CD8-positive, alpha-beta memory T cell (primary cell): ENCODE measurements around the gene CREB5. TPM values are rescaled to one million over a fixed set of nuclear protein-coding genes. Genes with fewer than 3 reads are reported as not detected.

ENCODE experiments used
- CTCF ChIA-PET: fragments of 350-600 bp; sonication (Branson Sonifier 250); formaldehyde crosslinking; loops from one replicate; lab custom pipeline; 2021; ENCODE audit warnings: antibody characterized with exemption; lab: Charles Lee
- POLR2A ChIA-PET: fragments of 350-600 bp; sonication (Branson Sonifier 250); formaldehyde crosslinking; loops from one replicate; lab custom pipeline; 2021; ENCODE audit warnings: antibody characterized with exemption; lab: Charles Lee
- DNase-seq, 5 donors: peaks; one replicate each; pipeline versions ENCODE4 v3.0.0 to v3.0.0-alpha.2; 2020 to 2022; ENCODE audit warnings: mixed read lengths in 1 of 5
- H3K27ac ChIP-seq: one replicate; pipeline ENCODE4 v1.7.0; 2013; ENCODE audit warnings: low read depth, mild to moderate bottlenecking, low read length, moderate library complexity
- H3K27me3 ChIP-seq: 2 replicates; pipeline ENCODE4 v1.7.0; 2013; ENCODE audit warnings: low read length, mild to moderate bottlenecking; ENCODE audit not compliant: insufficient read depth, poor library complexity, severe bottlenecking
- H3K36me3 ChIP-seq: 2 replicates; pipeline ENCODE4 v1.7.0; 2013; ENCODE audit warnings: mild to moderate bottlenecking, low read length, moderate library complexity; ENCODE audit not compliant: insufficient read depth
- H3K4me1 ChIP-seq: 2 replicates; pipeline ENCODE4 v1.7.0; 2013; ENCODE audit warnings: mild to moderate bottlenecking, low read length, moderate library complexity; ENCODE audit not compliant: insufficient read depth
- H3K4me3 ChIP-seq: 2 replicates; pipeline ENCODE4 v1.7.0; 2013; ENCODE audit warnings: mild to moderate bottlenecking, low read length
- H3K9me3 ChIP-seq: 2 replicates; pipeline ENCODE4 v1.7.0; 2013; ENCODE audit warnings: mild to moderate bottlenecking, low read length
- H3K27ac Mint-ChIP-seq, 8 donors: one replicate each; pipeline ENCODE4 v1.8.0; 2020 to 2021; ENCODE audit warnings: mixed read lengths in 8 of 8, mild to moderate bottlenecking in 6 of 8, inconsistent platforms in 3 of 8, moderate library complexity in 3 of 8
- H3K27me3 Mint-ChIP-seq, 2 donors: one replicate each; pipeline ENCODE4 v1.8.0; 2020 to 2021; ENCODE audit warnings: mixed read lengths in 2 of 2, mild to moderate bottlenecking in 1 of 2, moderate library complexity in 1 of 2
- H3K36me3 Mint-ChIP-seq, 3 donors: one replicate each; pipeline ENCODE4 v1.8.0; 2020 to 2021; ENCODE audit warnings: mixed read lengths in 3 of 3, inconsistent platforms in 1 of 3, mild to moderate bottlenecking in 1 of 3
- H3K4me1 Mint-ChIP-seq, 3 donors: one replicate each; pipeline ENCODE4 v1.8.0; 2020 to 2021; ENCODE audit warnings: mixed read lengths in 3 of 3, inconsistent platforms in 1 of 3, mild to moderate bottlenecking in 1 of 3
- H3K4me3 Mint-ChIP-seq, 7 donors: one replicate each; pipeline ENCODE4 v1.8.0; 2020 to 2021; ENCODE audit warnings: mixed read lengths in 7 of 7, mild to moderate bottlenecking in 6 of 7, moderate library complexity in 4 of 7, inconsistent platforms in 2 of 7
- H3K9me3 Mint-ChIP-seq, 5 donors: one replicate each; pipeline ENCODE4 v1.8.0; 2020 to 2022; ENCODE audit warnings: mixed read lengths in 5 of 5, mild to moderate bottlenecking in 3 of 5, moderate library complexity in 2 of 5, inconsistent platforms in 1 of 5
- polyA plus RNA-seq: library from polyadenylated mRNA; unstranded; fragments of 300-500 nt; fragmentation: Illumina TruSeq; gene quantifications from one replicate; pipeline ENCODE4 v1.2.3, GENCODE V29; 2021
- total RNA-seq, 2 experiments: library from RNA; stranded (reverse); gene quantifications; one replicate each; pipeline ENCODE4 v1.2.3, GENCODE V29; 2021

CREB5 gene
- total and polyA plus RNA-seq, 3 experiments from 2014 or later: not detected

- CTCF ChIA-PET: no interaction called here
Measured at GRCh38 chr7:28802450-28802849, 390.1 kb downstream of the CREB5 start.

DNA sequence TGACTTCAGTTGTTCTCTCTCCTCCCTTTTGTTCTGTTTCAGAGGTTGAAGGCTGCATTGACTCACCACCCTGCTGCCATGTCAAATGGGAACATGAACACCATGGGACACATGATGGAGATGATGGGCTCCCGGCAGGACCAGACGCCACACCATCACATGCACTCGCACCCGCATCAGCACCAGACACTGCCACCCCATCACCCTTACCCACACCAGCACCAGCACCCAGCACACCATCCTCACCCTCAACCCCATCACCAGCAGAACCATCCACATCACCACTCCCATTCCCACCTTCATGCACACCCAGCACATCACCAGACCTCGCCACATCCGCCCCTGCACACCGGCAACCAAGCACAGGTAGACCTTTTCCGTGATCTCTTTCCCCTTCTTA is 391.8 kb downstream of the CREB5 start:
- H3K36me3 Mint-ChIP-seq: peaks cover 0 to 2% (median 0%) of the 10 kb centered on the region in 3 donors
- CTCF ChIA-PET: no interaction called here
- Histone ChIP-seq H3K36me3 (no peaks in the 10 kb centered on the region), H3K9me3 (no peaks in the 10 kb centered on the region), H3K27ac (no peak overlapping the region), H3K27me3 (no peaks in the 10 kb centered on the region), H3K4me1 (no peaks in the 10 kb centered on the region), H3K4me3 (no peak overlapping the region)
- peaks cover 0 to 3% (median 0%) of the 10 kb centered on the region in 5 donors for H3K9me3 Mint-ChIP-seq
- H3K27ac Mint-ChIP-seq: no peak overlapping the region
- no peaks in the 10 kb centered on the region for H3K4me1 Mint-ChIP-seq
- no peak overlapping the region for H3K4me3 Mint-ChIP-seq
- no peak for DNase-seq
- POLR2A ChIA-PET: no interaction called here
- H3K27me3 Mint-ChIP-seq: no peaks in the 10 kb centered on the region

More at GRCh38 chr7:28802450-28802849, 390.1 kb downstream of the CREB5 start:
- Mint-ChIP-seq H3K9me3 (peaks cover 0 to 3% (median 0%) of the 10 kb centered on the region in 5 donors), H3K36me3 (peaks cover 0 to 2% (median 0%) of the 10 kb centered on the region in 3 donors), H3K4me1 (no peaks in the 10 kb centered on the region), H3K27ac (no peak overlapping the region), H3K27me3 (no peaks in the 10 kb centered on the region), H3K4me3 (no peak overlapping the region)
- no peak overlapping the region for H3K4me3 ChIP-seq
- POLR2A ChIA-PET: no interaction called here
- no peaks in the 10 kb centered on the region for H3K36me3 ChIP-seq
- no peaks in the 10 kb centered on the region for H3K27me3 ChIP-seq
- DNase-seq: no peak
- no peak overlapping the region for H3K27ac ChIP-seq
- no peaks in the 10 kb centered on the region for H3K4me1 ChIP-seq
- no peaks in the 10 kb centered on the region for H3K9me3 ChIP-seq

DNA sequence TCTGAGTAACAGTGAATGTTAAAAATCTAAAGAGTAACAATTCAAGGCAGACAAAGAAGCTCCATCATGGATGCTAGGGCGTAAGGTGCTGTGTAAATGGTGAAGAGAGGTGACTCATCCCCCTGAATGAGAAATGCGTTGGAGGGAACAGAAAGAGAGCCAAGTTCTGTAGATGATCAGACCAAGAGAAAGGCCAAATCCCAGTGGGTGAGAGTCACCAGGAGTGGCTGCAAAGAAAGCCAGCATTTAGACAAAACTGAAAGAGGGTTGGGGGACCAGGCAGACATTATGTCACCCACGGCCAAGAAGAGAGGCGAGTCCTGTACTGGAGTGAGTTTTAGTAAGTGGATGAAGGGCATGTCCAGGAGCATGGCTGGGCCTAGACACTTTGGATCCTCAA is 392.7 kb downstream of the CREB5 start:
- Histone ChIP-seq H3K36me3 (no peaks in the 10 kb centered on the region), H3K4me3 (no peak overlapping the region), H3K4me1 (no peaks in the 10 kb centered on the region), H3K9me3 (no peaks in the 10 kb centered on the region), H3K27ac (no peak overlapping the region), H3K27me3 (no peaks in the 10 kb centered on the region)
- Mint-ChIP-seq H3K36me3 (peaks cover 0 to 2% (median 0%) of the 10 kb centered on the region in 3 donors), H3K27me3 (no peaks in the 10 kb centered on the region), H3K4me3 (no peak overlapping the region), H3K9me3 (peaks cover 0 to 3% (median 0%) of the 10 kb centered on the region in 5 donors), H3K4me1 (no peaks in the 10 kb centered on the region), H3K27ac (no peak overlapping the region)
- ChIA-PET POLR2A (no interaction called here), CTCF (no interaction called here)
- DNase-seq: no peak

DNA sequence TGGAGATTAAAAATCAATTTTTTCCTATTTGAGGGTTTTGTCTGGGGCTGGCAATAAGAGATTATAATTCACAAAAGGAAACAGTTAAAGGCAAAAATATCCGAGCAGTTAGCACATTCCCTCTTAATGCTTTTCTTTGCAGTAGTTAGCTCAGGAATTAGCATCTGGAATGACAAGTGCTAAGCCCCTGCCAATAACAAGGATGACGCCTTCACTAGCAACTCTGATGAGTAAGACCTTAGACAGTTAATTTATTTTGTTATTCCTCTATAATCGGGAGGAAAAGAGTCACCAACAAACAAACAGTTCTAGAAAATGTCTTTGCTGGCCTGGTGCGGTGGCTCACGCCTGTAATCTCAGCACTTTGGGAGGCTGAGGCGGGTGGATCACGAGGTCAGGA is 394.5 kb downstream of the CREB5 start:
- Histone ChIP-seq H3K27me3 (no peaks in the 10 kb centered on the region), H3K36me3 (no peaks in the 10 kb centered on the region), H3K4me1 (no peaks in the 10 kb centered on the region), H3K9me3 (no peaks in the 10 kb centered on the region), H3K4me3 (no peak overlapping the region), H3K27ac (no peak overlapping the region)
- Mint-ChIP-seq H3K4me1 (no peaks in the 10 kb centered on the region), H3K9me3 (no peaks in the 10 kb centered on the region), H3K4me3 (no peak overlapping the region), H3K27me3 (no peaks in the 10 kb centered on the region), H3K27ac (no peak overlapping the region), H3K36me3 (peaks cover 0 to 2% (median 0%) of the 10 kb centered on the region in 3 donors)
- POLR2A ChIA-PET: no interaction called here
- no peak for DNase-seq
- CTCF ChIA-PET: no interaction called here

DNA sequence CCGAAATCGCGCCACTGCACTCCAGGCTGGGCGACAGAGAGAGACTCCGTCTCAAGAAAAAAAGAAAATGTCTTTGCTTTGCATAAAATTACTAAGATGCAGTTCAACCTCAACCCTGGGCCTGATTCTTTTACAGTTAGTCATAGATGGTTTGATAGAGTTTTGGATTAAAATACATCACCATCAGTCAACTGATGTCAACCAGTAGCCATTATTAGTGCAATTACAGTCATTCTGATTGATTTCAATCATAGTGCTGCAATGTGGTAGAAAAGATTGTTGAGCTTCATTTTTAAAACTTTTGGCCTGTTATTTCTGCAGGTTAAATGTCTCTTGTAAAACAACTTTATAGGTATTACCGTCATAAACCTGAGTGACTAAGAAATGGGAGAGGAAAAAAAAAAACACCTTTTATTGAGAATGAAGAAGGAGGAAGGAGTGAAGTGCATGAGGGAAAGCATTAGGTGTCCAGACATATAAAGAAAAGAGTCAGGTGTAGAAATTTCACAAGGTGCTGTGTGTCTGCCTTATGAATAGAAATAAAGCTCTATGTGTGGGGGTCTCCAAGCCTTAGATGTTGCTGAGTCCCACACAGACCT is 395.2 kb downstream of the CREB5 start:
- Histone ChIP-seq H3K27ac (no peak overlapping the region), H3K36me3 (no peaks in the 10 kb centered on the region), H3K4me3 (no peak overlapping the region), H3K27me3 (no peaks in the 10 kb centered on the region), H3K4me1 (no peaks in the 10 kb centered on the region), H3K9me3 (no peaks in the 10 kb centered on the region)
- Mint-ChIP-seq H3K36me3 (peaks cover 0 to 2% (median 0%) of the 10 kb centered on the region in 3 donors), H3K9me3 (no peaks in the 10 kb centered on the region), H3K4me3 (no peak overlapping the region), H3K4me1 (no peaks in the 10 kb centered on the region), H3K27ac (no peak overlapping the region), H3K27me3 (no peaks in the 10 kb centered on the region)
- CTCF ChIA-PET: no interaction called here
- POLR2A ChIA-PET: no interaction called here
- no peak for DNase-seq

- H3K36me3 ChIP-seq: no peaks in the 10 kb centered on the region
- CTCF ChIA-PET: no interaction called here
- Mint-ChIP-seq H3K4me1 (no peaks in the 10 kb centered on the region), H3K27me3 (no peaks in the 10 kb centered on the region), H3K27ac (no peak overlapping the region), H3K36me3 (peaks cover 0 to 2% (median 0%) of the 10 kb centered on the region in 3 donors), H3K9me3 (no peaks in the 10 kb centered on the region), H3K4me3 (no peak overlapping the region)
- no peaks in the 10 kb centered on the region for H3K27me3 ChIP-seq
- H3K27ac ChIP-seq: no peak overlapping the region
- H3K4me1 ChIP-seq: no peaks in the 10 kb centered on the region
- DNase-seq: no peak
- no peaks in the 10 kb centered on the region for H3K9me3 ChIP-seq
- POLR2A ChIA-PET: no interaction called here
- no peak overlapping the region for H3K4me3 ChIP-seq
Measured at GRCh38 chr7:28808796-28809533, 396.6 kb downstream of the CREB5 start.

DNA sequence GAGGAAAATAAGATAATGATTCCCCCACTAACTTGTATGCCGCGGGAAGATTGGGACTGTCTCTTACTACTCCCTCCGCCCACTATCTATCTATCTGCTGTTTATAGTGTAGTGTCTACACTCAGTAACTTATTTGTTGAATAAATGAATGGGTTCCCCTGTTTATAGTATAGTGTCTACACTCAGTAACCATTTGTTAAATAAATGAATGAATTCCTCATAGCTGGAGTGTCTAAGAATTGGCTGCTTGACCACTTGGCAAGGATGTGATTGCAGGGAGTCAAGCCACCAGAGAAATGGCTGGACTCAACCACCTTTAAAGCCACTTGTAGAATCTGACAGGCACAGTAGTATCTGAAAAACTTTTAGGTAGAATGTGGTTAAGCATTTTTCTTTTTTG is 398.7 kb downstream of the CREB5 start:
- H3K36me3 ChIP-seq: no peaks in the 10 kb centered on the region
- DNase-seq: no peak
- no peaks in the 10 kb centered on the region for H3K4me1 Mint-ChIP-seq

GRCh38 chr7:28811701-28812430 is 399.5 kb downstream of the CREB5 start:
- no peaks in the 10 kb centered on the region for H3K27me3 ChIP-seq
- Mint-ChIP-seq H3K27ac (peak overlapping the region in 1 of 8 donors; percentile 29), H3K4me3 (no peak overlapping the region), H3K27me3 (no peaks in the 10 kb centered on the region), H3K36me3 (no peaks in the 10 kb centered on the region), H3K9me3 (no peaks in the 10 kb centered on the region), H3K4me1 (no peaks in the 10 kb centered on the region)
- CTCF ChIA-PET: no interaction called here
- POLR2A ChIA-PET: no interaction called here
- H3K4me3 ChIP-seq: no peak overlapping the region
- H3K27ac ChIP-seq: no peak overlapping the region
- DNase-seq: no peak
- H3K4me1 ChIP-seq: no peaks in the 10 kb centered on the region
- H3K9me3 ChIP-seq: no peaks in the 10 kb centered on the region
- H3K36me3 ChIP-seq: no peaks in the 10 kb centered on the region

More for the DNA sequence above, 398.7 kb downstream of the CREB5 start:
- no peaks in the 10 kb centered on the region for H3K9me3 Mint-ChIP-seq
- no peaks in the 10 kb centered on the region for H3K36me3 Mint-ChIP-seq
- Histone ChIP-seq H3K27me3 (no peaks in the 10 kb centered on the region), H3K9me3 (no peaks in the 10 kb centered on the region), H3K27ac (no peak overlapping the region), H3K4me1 (no peaks in the 10 kb centered on the region), H3K4me3 (no peak overlapping the region)
- no peaks in the 10 kb centered on the region for H3K27me3 Mint-ChIP-seq
- ChIA-PET POLR2A (no interaction called here), CTCF (no interaction called here)
- no peak overlapping the region for H3K4me3 Mint-ChIP-seq
- no peak overlapping the region for H3K27ac Mint-ChIP-seq
